GM19372 (cell line): ENCODE data around the gene COA8.
A peak's percentile ranks its signal among the peaks of the same experiment; 100 is the strongest.
"Not testable (repeated sequence)": the region's sequence is repeated elsewhere in the genome, so short reads cannot be mapped to it uniquely, and the experiment has no call there.

ENCODE experiments used
- ATAC-seq: cut with Tn5 transposase; IDR thresholded peaks from one replicate; pipeline ENCODE4 v1.9.1; 2021; ENCODE audit warnings: mild to moderate bottlenecking, low read depth, moderate library complexity; ENCODE audit not compliant: unreplicated experiment

The COA8 gene

DNA sequence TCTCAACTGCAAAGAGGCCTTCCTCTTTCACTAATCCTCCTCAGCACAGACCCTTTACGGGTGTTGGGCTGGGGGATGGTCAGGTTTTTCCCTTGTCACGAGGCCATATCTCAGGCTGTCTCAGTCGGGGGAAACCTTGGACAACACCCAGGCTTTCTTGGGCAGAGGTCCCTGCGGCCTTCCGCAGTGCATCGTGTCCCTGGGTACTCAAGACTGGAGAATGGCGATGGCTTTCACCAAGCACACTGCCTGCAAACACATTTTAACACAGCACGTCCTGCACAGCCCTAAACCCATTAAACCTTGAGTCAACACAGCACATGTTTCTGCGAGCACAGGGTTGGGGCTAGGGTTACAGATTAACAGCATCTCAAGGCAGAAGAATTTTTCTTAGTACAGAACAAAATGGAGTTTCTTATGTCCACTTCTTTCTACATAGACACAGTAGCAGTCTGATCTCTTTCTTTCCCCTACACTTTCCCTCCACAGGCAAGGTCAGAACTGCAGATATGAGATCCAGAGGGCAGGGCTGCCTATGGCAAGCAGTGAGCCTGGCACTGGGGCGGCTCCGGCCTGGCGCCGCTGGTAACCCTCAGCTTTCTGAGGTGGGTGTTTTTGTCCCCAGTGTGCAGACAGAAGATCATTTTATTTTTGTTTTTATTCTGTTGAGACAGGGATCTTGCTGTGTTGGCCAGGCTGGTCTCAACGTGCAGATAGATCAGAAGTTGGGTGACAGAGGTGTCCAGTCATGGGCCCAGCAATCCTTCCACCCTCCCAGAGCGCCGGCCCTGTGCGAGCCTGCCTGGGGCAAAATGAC lies 37.1 kb upstream of the COA8 start:
- not testable (repeated sequence) for ATAC-seq

GRCh38 chr14:103526247-103526913 lies 36.4 kb upstream of the COA8 start:
- no peak for ATAC-seq

DNA sequence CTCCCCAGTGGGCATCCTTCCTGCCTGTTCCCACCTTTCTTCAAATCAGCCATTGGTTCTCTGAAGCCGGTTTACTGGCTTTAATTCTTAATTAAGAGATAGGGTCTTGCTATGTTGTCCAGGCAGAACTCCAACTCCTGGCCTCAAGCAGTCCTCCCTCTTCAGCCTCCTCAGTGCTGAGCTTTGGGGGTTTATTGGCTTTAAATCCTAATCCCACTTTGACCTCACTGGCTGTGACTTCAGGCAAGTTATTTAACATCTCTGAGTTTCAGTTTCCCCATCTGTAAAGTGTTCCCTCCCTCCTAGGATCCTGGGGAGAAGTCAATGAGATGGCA lies 35.9 kb upstream of the COA8 start:
- no peak for ATAC-seq

DNA sequence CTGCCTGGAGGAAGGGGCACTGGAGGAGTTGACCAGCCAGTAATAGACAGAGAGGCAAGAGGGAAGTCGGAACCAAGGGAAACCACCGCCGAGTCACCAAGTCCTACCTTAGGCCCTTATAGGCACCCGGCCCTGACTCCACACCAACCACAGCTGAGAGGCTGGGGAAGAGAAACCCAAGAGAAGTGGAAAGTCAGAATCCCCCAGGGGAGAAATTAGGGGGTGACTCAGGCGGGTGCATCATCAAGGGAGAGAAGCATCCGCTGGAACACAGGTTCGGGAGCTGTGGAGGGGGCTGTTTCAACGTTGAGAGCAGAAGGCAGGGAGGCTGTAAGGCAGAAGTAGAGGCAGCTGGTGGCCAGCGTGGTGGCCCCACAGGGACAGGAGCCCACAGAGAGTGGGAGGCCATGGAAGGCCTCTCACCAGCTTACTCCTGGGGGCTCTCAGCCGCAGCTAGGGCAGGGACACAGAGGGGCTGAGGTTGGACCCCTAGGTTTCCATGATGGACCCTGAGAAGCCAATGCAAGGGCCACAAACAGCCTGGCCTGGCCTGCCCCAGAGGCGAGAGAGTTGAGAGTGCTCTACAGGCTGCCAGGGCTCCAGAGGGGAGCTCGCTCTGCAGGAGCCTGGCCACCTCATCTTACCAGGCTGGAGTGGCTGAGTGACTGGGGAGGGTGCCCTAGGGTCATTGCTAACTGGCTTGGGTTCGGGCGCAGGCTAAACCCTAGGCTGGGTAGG lies 35.2 kb upstream of the COA8 start:
- ATAC-seq, result peak; percentile 59

GRCh38 chr14:103528146-103528586 lies 34.6 kb upstream of the COA8 start:
- ATAC-seq, result no peak

GRCh38 chr14:103528587-103529382 lies 34.0 kb upstream of the COA8 start, which contains the start of gene TRMT61A:
TRMT61A (plus strand) TSS chr14:103529196; CDS start chr14:103529979, 783 bp downstream.
- ATAC-seq, result peak; percentile 64

DNA sequence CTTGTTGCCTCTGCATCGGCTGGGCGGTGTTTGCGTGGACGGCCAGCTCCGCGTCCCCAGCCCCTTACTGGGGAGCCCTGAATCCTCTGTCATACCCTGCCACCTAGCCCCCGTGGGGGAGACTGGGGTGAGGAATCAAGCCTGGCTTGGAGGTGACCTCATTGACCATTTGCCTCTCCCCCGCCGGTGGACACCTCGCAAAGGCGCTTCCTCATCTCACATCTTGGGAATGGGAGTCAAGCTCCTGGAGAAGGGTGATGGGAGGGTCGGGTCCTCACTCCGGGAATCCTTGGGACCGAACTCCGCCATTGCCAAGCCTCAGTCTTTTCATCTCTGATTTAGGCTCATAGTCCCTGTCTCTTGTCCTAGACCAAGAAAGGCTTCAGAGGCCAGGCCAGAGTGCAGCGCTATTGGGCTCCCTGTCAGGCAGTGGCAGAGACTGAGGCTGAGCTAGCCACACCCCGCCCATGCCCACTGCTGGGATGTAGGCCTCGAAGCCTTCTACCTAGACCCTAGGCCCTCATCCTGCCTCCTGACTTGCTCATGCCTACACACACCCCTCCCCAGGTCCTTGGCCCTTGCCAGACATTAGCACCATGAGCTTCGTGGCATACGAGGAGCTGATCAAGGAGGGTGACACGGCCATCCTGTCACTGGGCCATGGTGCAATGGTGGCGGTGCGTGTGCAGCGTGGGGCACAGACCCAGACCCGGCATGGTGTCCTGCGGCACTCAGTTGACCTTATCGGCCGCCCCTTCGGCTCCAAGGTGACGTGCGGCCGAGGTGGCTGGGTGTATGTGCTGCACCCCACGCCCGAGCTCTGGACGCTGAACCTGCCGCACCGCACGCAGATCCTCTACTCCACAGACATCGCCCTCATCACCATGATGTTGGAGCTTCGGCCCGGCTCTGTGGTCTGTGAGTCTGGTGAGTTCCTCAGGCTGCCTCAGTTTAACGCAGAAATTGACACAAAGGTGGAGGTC lies 33.1 kb upstream of the COA8 start:
- no peak for ATAC-seq

GRCh38 chr14:103530390-103530789 lies 32.4 kb upstream of the COA8 start:
- ATAC-seq, result no peak

GRCh38 chr14:103530831-103531230 lies 31.9 kb upstream of the COA8 start:
- ATAC-seq, result no peak

DNA sequence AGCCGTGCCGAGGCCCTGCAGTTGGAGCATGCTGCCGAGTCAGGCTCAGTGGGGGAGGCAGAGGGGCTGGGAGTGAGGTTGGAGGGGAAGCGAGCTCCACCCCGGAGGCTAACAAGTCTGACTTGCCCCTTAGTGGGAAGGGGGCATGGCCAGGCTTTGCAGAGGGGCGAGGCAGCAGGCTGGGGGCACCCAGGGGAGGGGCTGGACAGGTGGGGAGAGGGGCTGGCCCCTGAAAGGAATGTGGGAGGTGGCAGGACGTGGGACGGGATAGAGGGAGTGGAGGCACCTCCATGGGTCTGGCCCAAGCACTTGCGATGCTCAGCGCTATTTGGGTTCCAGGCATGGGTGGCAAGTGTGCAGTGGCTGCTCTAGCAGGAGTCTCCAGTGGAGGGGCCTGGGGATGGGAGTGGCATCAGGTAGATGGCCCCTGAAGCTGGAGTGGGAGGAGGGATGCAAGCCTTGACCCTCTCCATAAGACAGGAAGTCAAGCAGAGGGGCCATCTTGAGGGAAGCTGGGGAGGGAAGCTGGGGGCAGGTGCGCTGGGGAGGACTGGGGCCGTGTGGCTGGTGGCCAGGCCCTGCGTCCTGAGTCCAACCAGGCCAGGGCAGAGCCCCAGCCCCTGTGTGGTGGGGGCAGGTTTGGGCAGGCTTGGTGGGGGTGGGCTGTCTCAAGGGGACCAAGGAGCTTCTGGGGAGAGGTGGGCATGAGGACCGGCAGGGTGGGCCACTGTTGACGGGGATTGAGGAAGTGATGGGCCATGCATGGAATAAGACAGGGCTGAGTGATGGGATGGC lies 31.1 kb upstream of the COA8 start:
- ATAC-seq, result no peak

DNA sequence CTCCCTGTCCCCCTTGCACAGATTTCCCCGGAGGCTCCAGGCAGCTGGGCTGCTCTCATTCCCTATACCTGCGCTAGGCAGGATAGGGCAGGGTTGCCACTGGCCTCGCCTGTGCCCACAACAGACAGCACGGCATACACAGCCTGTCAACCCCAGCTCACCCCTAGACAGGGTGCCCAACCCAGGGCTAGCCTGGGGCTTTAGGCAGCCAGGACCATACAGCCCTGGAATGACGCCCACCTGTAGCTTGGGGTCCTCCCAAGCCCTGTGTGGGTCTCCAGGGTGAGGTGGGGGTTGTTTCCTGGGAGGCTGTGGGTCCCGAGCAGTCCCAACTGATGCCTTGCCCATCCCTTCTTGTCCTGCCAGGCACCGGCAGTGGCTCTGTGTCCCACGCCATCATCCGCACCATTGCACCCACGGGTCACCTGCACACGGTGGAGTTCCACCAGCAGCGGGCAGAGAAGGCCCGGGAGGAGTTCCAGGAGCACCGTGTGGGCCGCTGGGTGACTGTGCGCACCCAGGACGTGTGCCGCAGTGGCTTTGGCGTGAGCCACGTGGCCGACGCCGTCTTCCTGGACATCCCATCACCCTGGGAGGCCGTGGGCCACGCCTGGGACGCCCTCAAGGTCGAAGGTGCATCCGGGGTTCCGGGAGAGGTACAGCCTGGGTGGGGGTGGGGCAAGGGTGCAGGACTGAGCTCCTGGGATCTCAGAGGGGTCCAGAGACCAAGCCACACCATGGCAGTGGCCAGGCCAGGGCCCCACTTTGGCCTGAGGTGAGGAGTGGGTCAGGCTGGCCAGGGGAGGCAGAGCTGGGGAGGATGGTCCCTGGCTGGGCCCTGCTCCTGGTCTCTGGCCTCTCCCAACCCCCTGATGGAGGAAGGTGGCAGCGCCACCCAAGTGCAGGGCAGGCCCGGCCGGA lies 30.3 kb upstream of the COA8 start:
- no peak for ATAC-seq

- no peak for ATAC-seq
These were observed 29.4 kb upstream of the COA8 start for GRCh38 chr14:103533137-103533998.

GRCh38 chr14:103533999-103534575 lies 28.7 kb upstream of the COA8 start:
- ATAC-seq, result no peak

GRCh38 chr14:103534576-103535061 lies 28.1 kb upstream of the COA8 start:
- ATAC-seq, result no peak

GRCh38 chr14:103535081-103535890 lies 27.5 kb upstream of the COA8 start:
- no peak for ATAC-seq
